Muscle of back (tissue), 10 donors: ENCODE data around the gene WFDC5. TPM values are rescaled to one million over a fixed set of nuclear protein-coding genes. Genes with fewer than 3 reads are reported as not detected.

ENCODE experiments used
- polyA plus RNA-seq, 10 donors: library from polyadenylated mRNA; unstranded; fragments of 120-200 nt; gene quantifications; one replicate each; pipeline ENCODE4 v1.2.1, GENCODE V29; 2013; ENCODE audit not compliant: insufficient read length in 10 of 10

WFDC5 gene
- polyA plus RNA-seq, 10 donors, result 0.62 to 0.69 TPM; not detected in 8

Other genes with a start within 250 kb of the WFDC5 start
- 100 to 1,000 TPM in 8 of 10 donors, 10 to 100 TPM in 2; 90.6 to 127 (median 108) TPM for gene YWHAB, start 229.5 kb downstream of the WFDC5 start, polyA plus RNA-seq
- 10 to 100 TPM in 7 of 10 donors, 1 to 10 TPM in 3; 7.4 to 31.8 (median 13.0) TPM for gene PABPC1L, start 205.1 kb downstream of the WFDC5 start, polyA plus RNA-seq
- 10 to 100 TPM; 12.2 to 18.8 (median 13.6) TPM for gene TOMM34, start 154.8 kb downstream of the WFDC5 start, polyA plus RNA-seq
- 10 to 100 TPM in 7 of 10 donors, 1 to 10 TPM in 3; 7.6 to 13.4 (median 11.5) TPM for gene STK4, start 148.7 kb downstream of the WFDC5 start, polyA plus RNA-seq
- gene KCNS1, start 14.0 kb downstream of the WFDC5 start, polyA plus RNA-seq, result under 1 TPM in 9 of 10 donors, not detected in 1; 0.03 to 0.18 (median 0.07) TPM
- not detected for gene WFDC12, start 9.3 kb upstream of the WFDC5 start, polyA plus RNA-seq
- not detected for gene PI3, start 59.7 kb upstream of the WFDC5 start, polyA plus RNA-seq
- gene SEMG1, start 91.9 kb upstream of the WFDC5 start, polyA plus RNA-seq, result under 1 TPM in 1 of 10 donors, not detected in 9; 0.07 TPM
- gene SEMG2, start 106.2 kb upstream of the WFDC5 start, polyA plus RNA-seq, result not detected
- gene SLPI, start 139.4 kb upstream of the WFDC5 start, polyA plus RNA-seq, result under 1 TPM in 3 of 10 donors, not detected in 7; 0.34 to 0.71 (median 0.69) TPM
- under 1 TPM in 1 of 10 donors, not detected in 9; 0.14 TPM for gene RBPJL, start 191.7 kb upstream of the WFDC5 start, polyA plus RNA-seq
- 1 to 10 TPM in 2 of 10 donors, under 1 TPM in 8; 0.34 to 2.5 (median 0.63) TPM for gene MATN4, start 193.1 kb upstream of the WFDC5 start, polyA plus RNA-seq
- 10 to 100 TPM in 3 of 10 donors, 1 to 10 TPM in 7; 4.6 to 15.3 (median 7.7) TPM for gene SDC4, start 233.2 kb upstream of the WFDC5 start, polyA plus RNA-seq
- gene SYS1, start 248.0 kb upstream of the WFDC5 start, polyA plus RNA-seq, result 10 to 100 TPM; 13.7 to 17.9 (median 15.9) TPM